SK-N-DZ (cell line): ENCODE results near the gene CDH13.

Source experiments
- DNase-seq: peaks from one replicate; pipeline ENCODE4 v3.0.0-alpha.2; 2015; ENCODE audit warnings: low spot score

The CDH13 gene

DNA sequence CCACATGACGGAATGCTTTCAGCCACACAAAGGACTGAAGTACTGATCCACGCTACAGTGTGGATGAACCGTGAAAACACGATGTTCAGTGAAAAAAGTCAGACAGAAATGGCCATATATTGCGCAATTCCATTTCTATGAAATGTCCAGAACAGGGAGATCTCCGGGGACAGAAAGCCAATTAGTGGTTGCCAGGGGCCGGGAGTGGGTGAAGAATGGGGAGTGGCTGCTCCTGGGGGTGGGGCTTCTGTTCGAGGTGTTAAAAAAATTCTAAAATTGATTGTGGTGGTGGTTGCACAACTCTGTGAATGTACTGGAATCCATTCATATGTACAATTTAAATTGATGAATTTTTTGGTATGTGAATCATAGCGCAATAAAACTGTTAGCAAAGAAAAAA lies 1026.2 kb downstream of the CDH13 start:
- no peak for DNase-seq

DNA sequence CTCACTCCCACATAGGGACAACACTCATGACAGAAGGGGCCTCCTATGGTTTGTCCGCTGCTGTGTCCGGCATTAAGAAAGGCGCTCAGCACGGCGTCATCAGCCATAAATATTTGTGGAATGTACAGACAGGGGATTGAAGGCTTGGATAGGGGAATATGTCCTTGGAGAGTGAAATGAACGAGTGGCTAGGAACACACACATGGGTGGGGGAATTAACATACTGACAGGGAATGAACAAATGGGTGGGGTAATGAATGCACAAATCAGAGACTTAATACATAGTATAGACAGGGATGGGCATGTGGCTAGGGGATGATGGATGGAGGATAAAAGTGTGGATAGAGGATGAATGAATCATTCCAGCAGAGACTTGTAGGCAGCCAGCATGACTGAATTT lies 1027.0 kb downstream of the CDH13 start:
- no peak for DNase-seq

DNA sequence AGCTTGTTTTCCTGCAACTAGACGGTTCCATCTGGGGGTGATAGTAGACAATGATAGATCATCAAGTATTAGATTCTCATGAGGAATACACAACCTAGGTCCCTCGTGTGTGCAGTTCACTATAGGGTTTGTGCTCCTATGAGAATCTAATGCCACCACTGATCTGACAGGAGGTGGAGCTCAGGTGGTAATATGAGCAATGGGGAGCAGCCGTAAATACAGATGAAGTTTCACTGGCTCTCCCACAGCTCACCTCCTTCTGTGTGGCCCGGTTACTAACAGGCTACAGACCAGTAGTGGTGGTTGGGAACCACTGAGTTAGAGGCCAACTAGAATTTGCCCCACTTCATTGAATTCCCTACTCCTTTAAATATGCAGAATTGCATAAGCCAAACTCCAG lies 1033.5 kb downstream of the CDH13 start:
- no peak for DNase-seq

DNA sequence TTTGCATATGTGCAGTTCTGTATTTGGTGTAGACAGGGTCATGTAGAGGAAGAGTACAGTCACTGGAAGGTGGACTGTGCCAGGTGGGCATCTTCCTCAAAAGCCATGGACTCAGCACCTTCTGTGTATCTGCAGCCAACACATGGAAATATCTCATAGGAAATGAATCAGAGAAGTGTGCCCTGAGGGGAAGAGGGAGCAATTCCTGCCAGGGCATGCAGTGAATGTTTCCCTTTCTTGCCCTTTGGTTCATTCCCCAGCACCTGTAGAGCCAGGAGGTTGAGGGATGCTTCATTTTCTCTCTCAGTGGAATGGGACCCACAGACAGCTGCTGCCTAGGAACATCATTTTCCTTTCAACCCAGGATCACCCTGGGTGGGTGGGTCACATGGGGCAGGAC lies 1034.9 kb downstream of the CDH13 start:
- DNase-seq, result no peak

DNA sequence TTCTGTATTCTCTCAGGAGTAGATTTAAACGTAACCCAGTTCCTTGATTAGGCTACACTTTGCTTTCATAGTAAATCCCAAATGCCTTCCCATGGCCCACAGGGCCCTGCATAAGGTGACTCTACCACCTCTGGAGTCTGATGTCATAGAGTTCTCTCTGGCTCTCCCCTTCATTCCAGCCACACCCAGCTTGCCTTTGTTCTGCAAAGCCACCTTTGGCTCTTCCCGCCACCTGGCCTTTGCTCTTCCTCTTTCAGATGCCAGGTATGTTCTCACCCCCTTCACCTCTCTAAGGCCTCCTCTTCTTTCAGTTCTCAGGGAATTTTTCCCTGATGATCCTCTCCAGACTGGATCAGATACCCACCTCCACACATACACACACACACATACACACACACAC lies 1039.7 kb downstream of the CDH13 start:
- no peak for DNase-seq

DNA sequence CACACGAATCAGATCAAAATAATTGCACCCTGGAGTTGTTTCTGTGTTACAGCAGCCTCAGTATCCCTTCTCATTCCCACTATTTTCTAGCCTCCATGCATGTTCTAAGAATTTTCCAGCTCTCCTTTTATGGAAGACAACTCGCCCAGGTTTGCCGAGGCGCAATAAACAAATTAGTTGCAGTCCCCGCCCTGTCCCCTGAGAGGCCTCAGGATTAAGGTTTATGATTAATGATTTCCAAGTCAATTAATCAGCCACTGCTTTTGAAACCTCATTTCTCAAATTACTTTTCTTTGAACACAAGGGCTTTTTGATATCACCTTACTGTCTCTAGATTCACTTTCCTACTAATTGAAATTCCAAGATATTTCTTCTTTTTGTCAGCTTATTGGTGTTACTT lies 1042.7 kb downstream of the CDH13 start:
- no peak for DNase-seq

DNA sequence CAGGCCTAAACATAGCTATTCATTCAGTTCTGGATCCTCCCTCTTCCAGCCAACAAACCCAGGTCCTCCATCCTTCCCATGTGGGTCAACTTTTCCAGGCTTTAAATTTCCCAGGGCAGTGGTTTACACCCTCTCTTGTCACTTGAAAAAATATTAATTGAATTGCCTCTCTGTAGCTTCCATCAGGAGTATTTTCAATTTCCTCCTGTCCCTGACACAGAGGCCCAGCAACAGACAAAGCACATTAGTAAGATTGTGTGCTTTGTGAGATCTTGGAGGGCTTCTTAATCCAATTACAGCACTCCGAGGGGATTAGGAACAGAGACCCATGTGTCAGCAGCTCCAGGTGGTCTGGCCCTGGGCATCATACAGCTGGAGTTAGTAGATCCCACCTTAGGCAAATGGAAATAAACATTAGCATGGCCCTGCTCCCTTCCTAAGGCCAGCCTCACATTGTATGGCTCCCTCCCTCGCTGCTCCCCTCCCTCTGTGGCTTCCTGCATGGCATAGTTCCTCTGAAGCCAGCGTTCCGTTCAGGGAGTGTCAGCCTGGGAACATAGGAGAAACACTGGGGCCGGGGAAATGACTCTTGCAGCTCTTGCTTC lies 1048.3 kb downstream of the CDH13 start:
- DNase-seq, result peak; percentile 63

DNA sequence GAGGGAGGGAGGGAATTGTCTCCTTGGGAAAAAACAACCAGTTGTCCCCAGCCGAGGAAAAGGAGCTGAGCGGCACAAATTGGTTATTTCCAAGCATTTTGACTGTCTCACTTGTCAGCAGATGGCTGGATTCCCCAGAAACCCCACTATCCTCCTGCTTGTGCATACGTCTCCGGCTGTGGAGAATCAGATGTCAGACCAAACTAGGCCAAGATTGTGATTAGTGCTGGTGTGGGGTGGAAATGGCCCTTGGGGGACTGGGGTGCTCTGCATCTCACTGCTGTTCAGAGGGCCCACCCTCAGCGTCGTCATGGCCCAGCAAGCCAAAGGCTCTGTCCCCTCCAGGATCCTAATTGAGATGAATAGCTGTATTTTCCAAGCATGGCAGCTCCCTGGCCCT lies 1049.3 kb downstream of the CDH13 start:
- peak; percentile 10 for DNase-seq

DNA sequence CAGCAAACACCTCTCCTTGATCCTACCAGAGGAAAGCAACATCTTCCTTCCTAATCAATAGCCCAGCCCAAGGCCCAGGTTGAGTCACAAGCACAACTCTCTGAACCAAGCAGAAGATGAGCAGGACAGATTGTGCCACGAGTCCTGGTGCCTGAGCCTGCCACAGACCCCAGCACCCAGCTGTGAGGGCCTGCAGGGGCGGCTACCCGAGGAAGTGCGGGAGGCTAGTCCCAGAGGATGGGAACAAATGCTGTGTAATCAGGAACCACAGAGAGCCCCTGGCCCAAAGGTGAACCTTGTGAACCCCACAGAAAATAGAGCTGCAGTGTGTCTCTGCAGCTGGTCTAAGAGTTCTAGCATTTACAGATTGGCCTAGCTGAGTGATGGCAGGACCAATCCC lies 1054.2 kb downstream of the CDH13 start:
- DNase-seq, result no peak

DNA sequence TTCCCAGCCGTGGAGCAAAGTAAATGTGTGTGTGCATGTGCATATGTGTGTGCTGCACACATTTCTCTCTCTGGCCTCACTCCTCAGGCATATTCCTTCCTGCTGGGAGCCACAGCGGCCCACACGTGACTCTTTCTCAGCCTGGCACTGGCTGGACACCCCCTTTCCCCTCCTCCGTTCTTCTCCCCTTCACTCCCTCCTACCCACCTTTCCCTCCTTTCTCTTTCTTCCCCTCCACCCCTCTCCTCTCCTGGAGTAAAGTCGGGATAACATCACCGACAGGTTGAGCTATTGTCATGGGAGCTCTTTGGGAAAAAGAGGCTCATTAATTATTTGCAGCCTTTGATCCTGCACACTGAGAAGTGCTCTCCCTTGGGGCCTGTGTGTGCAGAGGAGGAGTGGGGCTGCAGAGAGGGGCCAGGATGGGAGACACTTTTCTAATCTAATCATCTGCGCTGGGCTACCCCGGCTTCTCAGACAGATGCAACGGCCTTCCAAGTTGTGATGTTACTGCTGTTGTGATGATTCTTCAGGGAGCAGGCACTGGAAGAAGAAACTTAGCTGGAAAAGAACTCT lies 1054.7 kb downstream of the CDH13 start:
- DNase-seq, result no peak

DNA sequence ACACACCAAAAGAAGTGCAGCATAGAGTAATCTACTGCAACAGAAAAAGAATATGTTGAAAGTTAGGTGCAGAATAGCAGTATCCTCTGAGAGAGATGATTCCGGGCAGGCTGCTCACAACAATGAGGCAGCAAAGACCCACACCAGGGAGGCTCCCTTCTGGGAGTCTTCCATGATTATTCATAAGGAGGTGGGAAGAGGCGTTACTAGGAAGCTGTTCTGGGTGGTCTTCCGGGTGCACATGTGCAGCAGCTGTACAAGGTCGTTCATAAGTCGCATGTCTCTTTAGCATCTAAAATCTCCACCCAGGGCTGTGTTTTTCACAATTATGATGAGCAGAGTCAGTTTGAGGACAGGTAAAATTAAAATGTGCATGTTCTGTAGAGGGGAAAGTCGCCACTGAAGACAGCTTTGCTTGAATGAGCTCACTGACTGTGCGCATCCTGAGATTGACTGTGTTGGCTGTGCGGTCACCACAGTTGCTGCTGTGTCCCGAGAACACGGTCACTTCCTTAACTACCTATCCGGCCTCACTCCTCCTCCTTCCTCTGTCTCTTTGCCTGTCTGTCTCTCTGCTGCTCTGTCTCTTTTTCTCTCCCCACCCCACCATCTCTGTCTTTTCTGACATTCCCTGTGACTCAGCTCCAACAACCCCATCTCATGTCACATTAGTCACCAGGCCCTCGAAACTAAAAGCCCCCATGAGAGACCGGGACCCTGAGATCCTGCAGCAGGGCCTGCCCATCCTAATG lies 1055.5 kb downstream of the CDH13 start:
- no peak for DNase-seq

DNA sequence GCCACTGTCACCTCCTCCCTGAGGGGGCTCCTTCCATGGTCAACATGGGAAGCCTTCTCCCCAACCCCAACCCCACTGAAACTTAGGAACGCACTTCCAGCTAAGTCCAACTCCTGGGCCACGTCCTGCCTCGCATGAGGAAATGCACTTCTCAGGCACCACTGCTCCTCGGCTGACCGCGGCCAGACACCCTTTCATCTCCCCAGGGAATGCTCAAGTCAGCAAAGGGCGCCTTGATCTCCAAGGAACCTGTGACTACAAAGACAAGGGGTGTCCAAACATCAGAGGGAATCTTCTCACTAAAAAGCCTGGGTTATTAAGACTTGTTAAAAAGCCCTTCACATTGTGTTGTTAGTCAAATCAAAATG lies 1056.1 kb downstream of the CDH13 start:
- DNase-seq, result no peak

DNA sequence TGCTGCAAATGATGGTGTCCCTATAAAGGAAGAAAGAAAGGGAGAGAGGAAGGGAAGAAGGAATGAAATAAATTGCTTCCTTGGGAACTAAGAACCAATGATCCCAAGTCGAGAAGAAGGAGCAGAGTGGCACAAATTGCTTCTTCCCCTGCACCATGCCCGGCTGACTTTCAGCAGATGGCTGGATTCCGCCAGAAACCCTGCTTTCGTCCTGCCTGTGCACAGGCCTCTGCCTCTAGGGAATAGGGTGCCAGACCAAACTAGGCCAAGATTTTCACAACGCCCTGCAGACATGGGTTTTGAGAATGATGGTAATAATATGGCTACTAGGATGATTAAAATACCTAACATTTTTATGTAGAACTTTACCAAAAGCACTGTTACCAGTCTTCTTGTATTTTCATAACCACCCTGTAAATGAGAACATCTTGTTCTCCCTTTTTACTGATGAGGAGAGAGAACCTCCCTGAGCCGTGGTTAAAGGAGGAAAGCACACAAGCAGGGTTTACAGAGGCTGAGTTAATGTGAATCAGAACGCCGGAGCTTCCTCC lies 1058.9 kb downstream of the CDH13 start:
- no peak for DNase-seq

DNA sequence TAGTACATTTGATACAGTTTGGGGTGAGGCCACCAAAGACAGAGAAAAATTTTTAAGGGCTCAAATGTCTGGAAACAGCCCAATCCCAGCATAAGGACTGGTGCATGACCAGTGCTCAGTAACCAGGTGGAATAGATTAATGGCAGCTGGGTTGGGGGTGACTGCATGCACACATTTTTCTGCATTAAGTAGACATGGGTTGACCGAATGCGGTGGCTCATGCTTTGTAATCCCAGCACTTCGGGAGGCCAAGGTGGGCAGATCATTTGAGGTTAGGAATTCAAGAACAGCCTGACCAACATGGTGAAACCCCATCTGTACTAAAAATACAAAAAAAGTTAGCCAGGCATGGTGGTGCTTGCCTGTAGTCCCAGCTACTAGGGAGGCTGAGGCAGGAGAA lies 1060.0 kb downstream of the CDH13 start:
- no peak for DNase-seq

DNA sequence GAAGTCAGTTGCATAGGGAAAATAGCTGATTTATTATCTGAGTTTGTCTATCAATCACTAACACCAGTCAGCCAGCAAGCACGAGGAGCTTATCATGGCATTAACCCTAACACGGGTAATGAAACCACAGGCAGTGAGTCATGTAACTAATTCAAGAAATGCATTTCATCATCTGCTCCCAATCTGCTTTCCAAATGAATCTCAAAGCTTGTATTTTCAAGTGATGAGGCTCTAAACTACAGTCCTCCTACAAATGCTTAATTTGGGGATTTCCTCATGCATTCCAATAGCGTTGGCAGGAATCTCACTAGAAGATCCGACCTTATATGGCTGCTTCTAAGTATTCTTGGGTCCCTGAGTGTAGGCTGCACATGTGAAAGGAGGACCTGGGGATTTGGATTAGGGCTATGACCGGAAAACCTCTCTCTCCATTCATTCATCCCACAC lies 1062.6 kb downstream of the CDH13 start:
- DNase-seq, result no peak

DNA sequence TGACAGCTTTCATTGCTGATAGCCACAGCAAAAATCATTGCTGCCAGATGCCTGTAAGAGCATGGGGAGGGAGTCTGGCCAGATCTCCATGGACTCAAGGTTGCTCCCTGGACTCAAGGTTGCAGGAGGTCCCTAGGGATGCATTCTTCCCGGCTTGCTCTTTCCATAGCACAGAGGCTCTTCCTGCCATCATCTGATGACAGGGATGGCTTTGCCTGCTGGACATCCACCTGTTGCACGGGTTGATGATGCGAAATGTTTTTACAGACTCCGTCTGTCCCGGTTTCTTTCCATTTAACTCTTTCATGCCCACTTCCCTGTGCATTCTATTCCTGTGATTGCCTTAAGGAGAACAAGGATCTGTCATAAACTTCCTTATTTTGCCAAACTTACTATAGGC lies 1065.5 kb downstream of the CDH13 start:
- no peak for DNase-seq

DNA sequence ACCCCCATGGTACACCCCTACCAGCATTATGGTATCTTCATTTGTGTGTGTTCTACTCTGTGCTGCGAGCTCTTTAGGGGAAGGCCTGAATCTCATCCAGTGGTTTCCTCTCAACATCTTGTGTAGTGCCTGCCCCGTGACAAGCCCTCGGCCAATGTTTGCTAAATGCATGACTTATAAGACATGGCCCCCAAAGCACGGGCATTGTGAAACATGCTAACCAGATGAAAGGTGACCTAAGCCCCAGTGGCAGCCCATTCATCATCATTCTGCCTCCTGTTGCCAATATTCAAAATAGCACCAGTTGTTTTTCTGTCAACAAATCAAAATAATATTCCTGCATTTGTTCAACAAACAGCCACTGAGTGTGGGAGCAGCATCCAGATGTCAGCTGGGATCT lies 1072.2 kb downstream of the CDH13 start:
- no peak for DNase-seq

DNA sequence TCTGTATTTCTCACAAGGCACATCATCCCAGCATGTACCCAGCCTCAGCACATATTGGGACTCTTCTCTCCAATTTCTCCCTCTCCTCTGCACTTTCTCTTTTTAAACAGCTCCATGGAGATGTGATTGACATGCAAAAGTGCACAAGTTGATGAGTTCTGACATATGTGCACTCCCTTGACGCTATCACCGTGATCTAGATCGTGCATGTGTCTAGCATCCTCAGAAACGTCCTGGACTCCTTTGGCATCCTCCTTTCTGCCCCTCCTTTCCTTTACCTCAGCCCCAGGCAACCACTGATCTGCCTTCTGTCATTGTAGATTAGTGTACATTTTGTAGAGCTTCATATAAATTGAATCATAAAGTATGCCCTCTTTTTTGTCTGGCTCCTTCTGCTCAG lies 1073.0 kb downstream of the CDH13 start:
- no peak for DNase-seq

DNA sequence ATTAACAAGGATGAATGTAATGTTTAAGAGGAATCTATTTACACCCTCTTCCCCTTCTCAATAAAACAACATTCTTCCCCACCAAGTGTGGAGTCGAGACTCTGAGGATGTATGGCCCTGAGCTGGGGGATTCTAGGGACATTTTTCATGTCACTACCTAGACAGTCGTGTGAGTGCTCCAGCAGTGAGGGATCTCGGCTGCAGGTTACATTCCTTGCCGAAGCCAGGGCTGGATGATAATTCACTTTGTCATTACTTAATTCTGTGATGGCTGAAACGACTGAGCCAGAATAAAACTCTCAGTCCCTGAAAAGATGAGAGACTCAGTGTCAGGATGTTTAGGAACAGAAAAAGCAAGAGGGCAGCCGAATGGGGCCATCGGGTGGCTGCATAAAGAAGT lies 1074.1 kb downstream of the CDH13 start:
- DNase-seq, result no peak

DNA sequence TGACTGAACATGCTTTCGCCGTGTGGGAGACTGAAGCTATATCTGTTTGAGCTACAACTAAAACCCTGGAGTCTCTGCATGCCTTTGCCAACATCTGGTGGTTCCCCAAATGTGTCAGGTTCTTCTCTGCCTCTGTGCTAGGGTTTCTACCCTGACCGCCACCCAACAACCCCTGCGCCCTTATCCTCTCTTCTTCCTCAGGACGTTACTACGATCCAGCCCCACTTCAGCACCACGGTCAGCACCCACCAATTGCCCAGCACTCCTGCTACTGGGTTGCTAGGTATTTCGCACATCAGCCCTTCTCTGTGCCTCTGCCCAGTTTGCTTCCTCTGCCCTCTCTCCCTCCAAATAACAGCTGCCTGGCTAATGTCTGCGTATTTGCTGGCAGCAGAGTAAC lies 1074.7 kb downstream of the CDH13 start:
- no peak for DNase-seq

DNA sequence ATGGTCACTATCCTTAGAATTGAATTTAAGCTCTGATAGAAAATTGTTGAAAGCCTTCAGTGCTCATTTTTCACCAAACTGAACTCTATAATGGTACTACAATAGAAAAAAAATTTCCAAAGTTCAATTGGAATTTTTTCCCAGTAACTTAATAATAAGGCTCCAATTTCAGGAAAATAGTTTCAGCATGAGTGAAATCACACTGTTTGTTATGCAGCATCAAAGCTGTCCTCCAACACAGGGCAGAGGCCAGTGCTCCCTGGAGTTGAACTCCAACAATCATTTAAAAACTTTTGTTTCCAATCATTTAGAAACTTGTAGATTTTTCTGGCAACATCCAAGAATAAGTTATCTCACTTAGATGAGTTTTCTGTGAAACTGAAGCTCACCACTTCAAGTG lies 1077.9 kb downstream of the CDH13 start:
- no peak for DNase-seq

DNA sequence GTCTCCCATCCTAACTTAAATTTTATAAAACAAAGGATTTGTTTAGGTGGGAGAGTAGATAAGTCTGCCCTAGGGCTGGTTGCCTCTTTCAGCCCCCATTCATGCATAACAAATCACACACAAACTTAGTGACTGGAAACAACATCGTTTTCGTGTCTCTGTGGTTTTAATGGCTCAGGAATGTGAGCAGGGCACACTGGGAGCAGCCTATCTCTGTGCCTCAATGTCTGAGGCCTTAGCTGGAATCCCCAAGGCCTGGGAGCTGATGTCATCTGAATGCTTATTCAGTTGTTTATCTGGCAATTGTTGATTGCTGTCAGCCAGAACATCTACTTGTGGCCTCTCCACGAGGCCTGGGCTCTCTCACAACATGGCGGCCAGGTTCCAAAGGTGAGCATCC lies 1079.1 kb downstream of the CDH13 start:
- DNase-seq, result no peak

DNA sequence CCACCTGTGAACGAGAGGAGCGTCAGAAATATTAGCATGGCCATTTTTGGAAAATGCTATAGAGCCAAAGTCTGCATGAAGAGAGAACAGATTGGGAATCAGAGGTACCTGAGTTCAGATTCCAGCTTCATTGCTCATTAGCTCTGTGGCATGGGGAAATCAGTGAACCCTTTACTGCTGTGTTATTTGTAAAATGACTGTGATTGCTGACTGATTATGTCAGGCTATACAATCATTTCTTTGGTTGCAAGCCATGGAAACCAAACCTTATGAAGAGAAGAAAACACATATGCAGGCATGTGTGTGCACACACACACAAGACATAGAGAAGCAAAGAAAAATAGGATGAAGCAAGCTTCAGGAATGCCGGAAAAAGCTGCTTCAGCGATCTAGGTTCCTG lies 1079.6 kb downstream of the CDH13 start:
- no peak for DNase-seq
